ENCODE data around the gene ZNF618. TPM values are rescaled to one million over a fixed set of nuclear protein-coding genes. Genes with fewer than 3 reads are reported as not detected.

The ZNF618 gene
- polyA plus RNA-seq, 1 donor (not counting 4 experiments of a cell fraction or from before 2014, with no cell fraction given), result 2.5 TPM

DNA sequence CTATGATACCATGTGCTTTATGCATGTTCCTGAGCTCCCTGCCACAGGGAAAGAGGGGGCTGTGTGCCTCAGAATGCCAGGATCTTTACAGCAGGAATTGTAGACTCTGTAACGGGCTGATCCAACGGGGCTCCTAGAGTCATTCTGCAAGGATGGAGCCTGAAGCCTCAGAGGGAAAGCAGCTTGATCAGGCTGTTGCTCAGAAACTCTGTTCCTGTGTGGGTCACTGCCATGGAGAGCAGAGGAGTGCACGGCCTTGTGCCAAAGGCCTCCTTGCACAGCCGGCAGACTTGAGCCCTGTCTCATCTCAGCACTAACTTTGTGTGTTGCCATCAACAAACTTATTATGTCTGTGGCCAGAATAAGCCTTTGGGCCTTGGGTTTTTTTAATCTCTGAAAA is 150.2 kb downstream of the ZNF618 start:
- no peak overlapping the region for H3K4me2 ChIP-seq (ENCODE audit: control insufficient read depth, extremely low read depth, insufficient read depth, low read depth, low read length)
- H3K4me1 ChIP-seq (ENCODE audit: control insufficient read depth, extremely low read depth, insufficient read depth, low read length), result peaks cover 9% of the 10 kb centered on the region
- dilution Hi-C loops (cut with MboI; ENCODE audit: extremely low pct_ligation_motif_present, low sequenced_read_pairs), result no loop called here
- H3K27ac ChIP-seq (ENCODE audit: control insufficient read depth, insufficient read depth, low read length), result no peak overlapping the region
- H2AFZ ChIP-seq (ENCODE audit: control insufficient read depth, low read length), result no peak overlapping the region
- TF ChIP-seq EZH2 (IDR thresholded peaks at IDR 0.05; ENCODE audit: low read length) (no peak), CTCF (optimal IDR thresholded peaks at IDR 0.05 in 1 of 3, IDR thresholded peaks at IDR 0.05 in 1 of 3, conservative IDR thresholded peaks at IDR 0.05 in 1 of 3; ENCODE audit: extremely low read depth in 1 of 3, insufficient read depth in 2 of 3, low read length in 3 of 3) (no peak)
- no peaks in the 10 kb centered on the region for H3K9me3 ChIP-seq (ENCODE audit: control insufficient read depth, low read depth, low read length)
- H4K20me1 ChIP-seq (ENCODE audit: control insufficient read depth, extremely low read depth, insufficient read depth, low read length), result no peaks in the 10 kb centered on the region
- no peak for DNase-seq (ENCODE audit: low read depth, low spot score)
- H3K27me3 ChIP-seq (ENCODE audit: control insufficient read depth, extremely low read depth, insufficient read depth, low read length), result no peaks in the 10 kb centered on the region
- no peak for FAIRE-seq
- no peak overlapping the region for H3K4me3 ChIP-seq (ENCODE audit: control insufficient read depth in 2 of 3, extremely low read depth in 1 of 3, insufficient read depth in 2 of 3, low read depth in 1 of 3, low read length in 3 of 3)
- no peaks in the 10 kb centered on the region for H3K9me1 ChIP-seq (ENCODE audit: control insufficient read depth, extremely low read depth, insufficient read depth, low read length)
- H3K36me3 ChIP-seq (ENCODE audit: control insufficient read depth in 2 of 2, extremely low read depth in 1 of 2, insufficient read depth in 2 of 2, low read length in 2 of 2), result peaks cover 0 to 5% of the 10 kb centered on the region in 2 experiments
- H3K79me2 ChIP-seq (ENCODE audit: control insufficient read depth, insufficient read depth, low read length), result no peaks in the 10 kb centered on the region
- no peak overlapping the region for H3K9ac ChIP-seq (ENCODE audit: control insufficient read depth, extremely low read depth, insufficient read depth, low read length)

DNA sequence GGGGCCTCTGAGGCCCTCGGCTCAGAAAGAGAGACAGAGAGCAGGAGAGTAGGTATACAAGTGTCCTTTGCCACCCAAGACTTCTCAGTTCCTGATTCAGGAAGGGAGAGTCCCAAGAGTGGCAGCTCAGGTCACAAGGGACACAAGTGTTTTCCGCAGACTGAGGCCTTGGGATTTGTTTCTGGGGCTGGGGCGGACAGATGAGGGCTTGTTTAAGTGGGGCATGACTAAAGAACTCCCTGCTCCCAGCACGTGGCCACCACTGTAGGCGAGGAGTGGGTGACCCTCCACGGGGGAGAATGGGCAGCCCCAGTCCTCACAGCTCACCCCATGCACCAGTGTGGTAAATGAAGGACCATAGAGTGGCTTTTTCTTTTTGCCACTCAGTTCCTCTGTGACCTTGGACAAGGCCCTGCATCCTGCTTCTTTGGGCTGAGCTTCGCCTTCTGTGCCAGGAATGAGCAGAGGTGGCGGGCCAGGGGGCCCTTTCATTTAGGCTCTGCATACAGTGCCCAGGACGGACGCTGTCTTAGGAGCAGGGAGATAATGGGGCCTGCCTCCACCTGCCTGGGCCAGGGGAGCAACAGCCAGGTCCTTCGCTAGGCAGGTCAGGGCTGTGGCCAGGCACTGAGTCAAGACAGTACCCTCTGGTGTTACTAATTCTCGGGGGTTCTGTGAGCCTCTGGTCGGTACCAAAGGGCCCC is 151.2 kb downstream of the ZNF618 start:
- Histone ChIP-seq H3K4me3 (ENCODE audit: control insufficient read depth in 2 of 3, extremely low read depth in 1 of 3, insufficient read depth in 2 of 3, low read depth in 1 of 3, low read length in 3 of 3) (no peak overlapping the region), H3K9me1 (ENCODE audit: control insufficient read depth, extremely low read depth, insufficient read depth, low read length) (no peaks in the 10 kb centered on the region), H3K4me2 (ENCODE audit: control insufficient read depth, extremely low read depth, insufficient read depth, low read depth, low read length) (no peak overlapping the region), H3K27ac (ENCODE audit: control insufficient read depth, insufficient read depth, low read length) (no peak overlapping the region), H3K4me1 (ENCODE audit: control insufficient read depth, extremely low read depth, insufficient read depth, low read length) (peaks cover 9% of the 10 kb centered on the region), H3K9ac (ENCODE audit: control insufficient read depth, extremely low read depth, insufficient read depth, low read length) (no peak overlapping the region), H3K79me2 (ENCODE audit: control insufficient read depth, insufficient read depth, low read length) (no peaks in the 10 kb centered on the region), H3K27me3 (ENCODE audit: control insufficient read depth, extremely low read depth, insufficient read depth, low read length) (no peaks in the 10 kb centered on the region), H3K9me3 (ENCODE audit: control insufficient read depth, low read depth, low read length) (no peaks in the 10 kb centered on the region), H2AFZ (ENCODE audit: control insufficient read depth, low read length) (no peak overlapping the region), H3K36me3 (ENCODE audit: control insufficient read depth in 2 of 2, extremely low read depth in 1 of 2, insufficient read depth in 2 of 2, low read length in 2 of 2) (peaks cover 0 to 5% of the 10 kb centered on the region in 2 experiments), H4K20me1 (ENCODE audit: control insufficient read depth, extremely low read depth, insufficient read depth, low read length) (no peaks in the 10 kb centered on the region)
- TF ChIP-seq CTCF (optimal IDR thresholded peaks at IDR 0.05 in 1 of 3, IDR thresholded peaks at IDR 0.05 in 1 of 3, conservative IDR thresholded peaks at IDR 0.05 in 1 of 3; ENCODE audit: extremely low read depth in 1 of 3, insufficient read depth in 2 of 3, low read length in 3 of 3), result no peak
- TF ChIP-seq EZH2 (IDR thresholded peaks at IDR 0.05; ENCODE audit: low read length), result no peak
- FAIRE-seq (no peak), DNase-seq (ENCODE audit: low read depth, low spot score) (no peak)
- dilution Hi-C loops (cut with MboI; ENCODE audit: extremely low pct_ligation_motif_present, low sequenced_read_pairs), result no loop called here
